GM12878 (cell line): ENCODE results near the gene SAXO1. TPM values are rescaled to one million over a fixed set of nuclear protein-coding genes. Genes with fewer than 3 reads are reported as not detected.

ENCODE experiments used
- ATAC-seq: fragments of 200-7000 bp; cut with Tn5 transposase; 3 replicates; pipeline ENCODE4 v1.9.1; 2020; ENCODE audit warnings: mild to moderate bottlenecking, moderate library complexity
- BruUV-seq: library from RNA; stranded (reverse); fragments of 400-500 nt; replicated peaks from 2 replicates; lab custom pipeline; 2021; lab: Mats Ljungman, UMichigan
- CTCF ChIA-PET: fragments of 300-600 bp; sonication (Branson Sonifier 250); formaldehyde crosslinking; extraction: SDS; loops from one replicate; lab custom pipeline; 2021; ENCODE audit warnings: inconsistent platforms; lab: Yijun Ruan, JAX
- POLR2A ChIA-PET: fragments of 350-600 bp; formaldehyde crosslinking; extraction: SDS; loops from one replicate; lab custom pipeline; 2021; ENCODE audit warnings: inconsistent platforms; lab: Charles Lee
- RAD21 ChIA-PET: fragments of 300-600 bp; sonication (Branson Sonifier 250); formaldehyde crosslinking; loops from one replicate; lab custom pipeline; 2023; ENCODE audit warnings: antibody characterized with exemption; ENCODE audit not compliant: unreplicated experiment; lab: Charles Lee
- SMC1A ChIA-PET: fragments of 300-600 bp; sonication (Branson Sonifier 250); formaldehyde crosslinking; loops from one replicate; lab custom pipeline; 2023; ENCODE audit not compliant: unreplicated experiment, uncharacterized antibody; lab: Charles Lee
- DNase-seq: peaks from one replicate; pipeline ENCODE4 v3.0.0-alpha.2; 2011; ENCODE audit warnings: low read depth, low spot score
- FAIRE-seq: peaks from 3 replicates; lab custom pipeline; 2011; peaks lifted over from hg19 to GRCh38; lab: Jason Lieb, UNC
- H2AFZ ChIP-seq: 2 replicates; pipeline ENCODE4 v1.6.0; 2011; ENCODE audit warnings: low read depth, low read length, control low read depth; ENCODE audit not compliant: control insufficient read depth
- H3K27ac ChIP-seq: 2 replicates; pipeline ENCODE4 v1.5.1; 2011; ENCODE audit warnings: control low read depth; ENCODE audit not compliant: control insufficient read depth, insufficient read depth
- H3K27me3 ChIP-seq, 2 experiments: replicated peaks in 1 of 2; 2 replicates each; pipeline versions ENCODE4 v1.6.0 to v1.6.1; 2011; ENCODE audit warnings: low read length in 1 of 2; ENCODE audit not compliant: control insufficient read depth in 2 of 2, insufficient read depth in 2 of 2
- H3K36me3 ChIP-seq, 2 experiments: 2 replicates each; pipeline ENCODE4 v1.5.1; 2011; ENCODE audit warnings: low read length in 1 of 2; ENCODE audit not compliant: control insufficient read depth in 2 of 2, insufficient read depth in 2 of 2
- H3K4me1 ChIP-seq: 2 replicates; pipeline ENCODE4 v1.6.1; 2011; ENCODE audit warnings: mild to moderate bottlenecking, low read length, moderate library complexity, mixed read lengths; ENCODE audit not compliant: control insufficient read depth, insufficient read depth
- H3K4me2 ChIP-seq: 2 replicates; pipeline ENCODE4 v1.6.0; 2011; ENCODE audit warnings: control low read depth; ENCODE audit not compliant: control insufficient read depth, insufficient read depth
- H3K4me3 ChIP-seq: fragments of 200-600 bp; sonication (generic); 2 replicates; pipeline ENCODE4 v1.5.1; 2016
- H3K79me2 ChIP-seq: 2 replicates; pipeline ENCODE4 v1.6.0; 2011; ENCODE audit warnings: low read length; ENCODE audit not compliant: control insufficient read depth, insufficient read depth
- H3K9ac ChIP-seq: 2 replicates; pipeline ENCODE4 v1.8.0; 2011; ENCODE audit warnings: low read length, control low read depth, mixed read lengths; ENCODE audit not compliant: control insufficient read depth, insufficient read depth
- H3K9me3 ChIP-seq: replicated peaks from 3 replicates; pipeline ENCODE4 v1.5.1; 2011; ENCODE audit warnings: mild to moderate bottlenecking, low read length; ENCODE audit not compliant: control insufficient read depth, insufficient read depth
- H4K20me1 ChIP-seq: 2 replicates; pipeline ENCODE4 v1.6.0; 2011; ENCODE audit not compliant: control insufficient read depth, insufficient read depth
- BCL3 ChIP-seq: IDR thresholded peaks from 2 replicates; pipeline ENCODE4 v1.6.1; 2011; ENCODE audit warnings: borderline replicate concordance, low read depth, mild to moderate bottlenecking, moderate library complexity, low read length; ENCODE audit not compliant: insufficient read depth, poor library complexity, severe bottlenecking
- ELK1 ChIP-seq: IDR thresholded peaks from 2 replicates; pipeline ENCODE4 v1.6.1; 2012; ENCODE audit warnings: low read depth, low read length, improper control_type of control experiment
- IKZF2 ChIP-seq, 2 experiments: fragments of 450-650 bp; IDR thresholded peaks; 2 replicates each; pipeline ENCODE4 v1.6.1; 2017; ENCODE audit warnings: mild to moderate bottlenecking in 2 of 2, moderate library complexity in 2 of 2
- IRF4 ChIP-seq: IDR thresholded peaks from 2 replicates; pipeline ENCODE4 v1.6.1; 2011; ENCODE audit warnings: low read depth, low read length
- MEF2B ChIP-seq: fragments of 450-650 bp; IDR thresholded peaks from 2 replicates; pipeline ENCODE4 v1.6.1; 2018; ENCODE audit warnings: mild to moderate bottlenecking, moderate library complexity; ENCODE audit not compliant: partially characterized antibody, poor library complexity, severe bottlenecking
- PAX8 ChIP-seq: fragments of 450-650 bp; IDR thresholded peaks from 2 replicates; pipeline ENCODE4 v1.6.1; 2017; ENCODE audit warnings: mild to moderate bottlenecking, moderate library complexity
- POLR2AphosphoS5 ChIP-seq: IDR thresholded peaks from 2 replicates; pipeline ENCODE4 v1.6.1; 2011; ENCODE audit warnings: mild to moderate bottlenecking, low read length, inconsistent platforms
- RFX5 ChIP-seq: IDR thresholded peaks from 2 replicates; pipeline ENCODE4 v1.6.1; 2011; ENCODE audit warnings: low read depth, low read length, improper control_type of control experiment
- SP1 ChIP-seq: IDR thresholded peaks from one replicate; pipeline ENCODE4 v1.6.1; 2011; ENCODE audit warnings: low read depth, low read length
- SPI1 ChIP-seq: IDR thresholded peaks from 2 replicates; pipeline ENCODE4 v1.6.1; 2011; ENCODE audit warnings: low read depth, mild to moderate bottlenecking, low read length, moderate library complexity, borderline replicate concordance; ENCODE audit not compliant: insufficient read depth
- SREBF1 ChIP-seq: IDR thresholded peaks from 2 replicates; pipeline ENCODE4 v1.6.1; 2012; ENCODE audit warnings: mild to moderate bottlenecking, low read length
- ZBED1 ChIP-seq: IDR thresholded peaks from 2 replicates; pipeline ENCODE4 v1.6.1; 2016; ENCODE audit warnings: borderline replicate concordance
- WGBS: methylation state at CpG from one replicate; pipeline ENCODE4 v1.1.6; 2016; ENCODE audit warnings: low lambda C conversion rate; ENCODE audit not compliant: insufficient replicate concordance, insufficient coverage; ENCODE audit errors: missing lambda C conversion rate; 5-methylcytosine and 5-hydroxymethylcytosine counted together
- in situ Hi-C: fragments of 300-500 bp; cut with MboI; formaldehyde crosslinking; loops from 9 replicates; pipeline ENCODE4 v1.14.3; 2018; ENCODE audit warnings: mixed read lengths
- intact Hi-C: fragments of 100-400 bp; cut with micrococcal nuclease; formaldehyde crosslinking; loops from one replicate; pipeline ENCODE4 v1.14.2; 2022; ENCODE audit not compliant: unreplicated experiment
- polyA plus RNA-seq, 11 experiments: library from polyadenylated mRNA; depleted of rRNA in 4 of 11; unstranded in 6 of 11; stranded (reverse) in 5 of 11; fragments of >200 nt; fragmentation: Nextera tagmentation in 4 of 11; fragmentation: Illumina TruSeq in 1 of 11; extraction: Ambion mirVana in 4 of 11; extraction: Trizol in 1 of 11; gene quantifications; 1 replicate in 1 of 11; 2 replicates in 10 of 11; pipeline versions ENCODE4 v1.2.1 to v1.2.3, GENCODE V29; 2011 to 2016; ENCODE audit warnings: inconsistent platforms in 2 of 11, missing spikeins in 2 of 11, low read depth in 1 of 11
- total RNA-seq, 4 experiments: library from RNA; depleted of rRNA in 3 of 4; stranded (reverse); fragments of >200 nt in 3 of 4; fragmentation: Illumina TruSeq in 1 of 4; extraction: Trizol in 1 of 4; gene quantifications; 2 replicates each; pipeline versions ENCODE4 v1.2.1 to v1.2.3, GENCODE V29; 2013 to 2021

Gene SAXO1
- total and polyA plus RNA-seq, 10 of the 15 experiments (the other 5 are each of a cell fraction or from before 2014, with no cell fraction given), result under 0.01 to 0.01 TPM; not detected in 8

- no peaks in the 10 kb centered on the region for H3K4me1 ChIP-seq
- no peak overlapping the region for H3K27ac ChIP-seq
- no peak for FAIRE-seq
- BruUV-seq, result no TSS peak
- 13% methylated on average over 7 of the region's 7 CpGs for WGBS
- TF ChIP-seq SREBF1, result no peak
- TF ChIP-seq POLR2AphosphoS5, result no peak
- TF ChIP-seq ZBED1, result no peak
- no peak for TF ChIP-seq PAX8
- no peak for TF ChIP-seq SPI1
- TF ChIP-seq ELK1, result no peak
- no peaks in the 10 kb centered on the region for H4K20me1 ChIP-seq
- ChIA-PET CTCF (no interaction called here), SMC1A (interaction anchor here (0.6 to 1.7 kb wide), 3 partner anchors 12 to 1163 kb away, joined by 3 read pairs; no protein-coding TSS in a partner anchor), POLR2A (no interaction called here), RAD21 (no interaction called here)
- in situ Hi-C loops (no loop called here), intact Hi-C loops (no loop called here)
- H3K4me3 ChIP-seq, result no peak overlapping the region
- no peak overlapping the region for H3K9ac ChIP-seq
- H2AFZ ChIP-seq, result no peak overlapping the region
- no peak overlapping the region for H3K4me2 ChIP-seq
- no peak for DNase-seq
- no peaks in the 10 kb centered on the region for H3K27me3 ChIP-seq
- no peaks in the 10 kb centered on the region for H3K36me3 ChIP-seq
- no peaks in the 10 kb centered on the region; the same call in 2 of the 3 replicates for H3K9me3 ChIP-seq
- ATAC-seq, result no peak
- H3K79me2 ChIP-seq, result no peaks in the 10 kb centered on the region
These were observed 104.3 kb downstream of the SAXO1 start for GRCh38 chr9:18928711-18929110.

GRCh38 chr9:18926513-18926912, 106.5 kb downstream of the SAXO1 start:
- Histone ChIP-seq H3K4me3 (no peak overlapping the region), H3K79me2 (no peaks in the 10 kb centered on the region), H2AFZ (no peak overlapping the region), H4K20me1 (no peaks in the 10 kb centered on the region), H3K9me3 (no peaks in the 10 kb centered on the region; the same call in 2 of the 3 replicates), H3K4me2 (no peak overlapping the region), H3K4me1 (no peaks in the 10 kb centered on the region), H3K36me3 (no peaks in the 10 kb centered on the region), H3K27me3 (0 out of 4 replicates have a peak, but pooled peaks cover 0 to 4% of the 10 kb centered on the region in 2 experiments), H3K27ac (no peak overlapping the region), H3K9ac (no peak overlapping the region)
- ChIA-PET SMC1A (no interaction called here), CTCF (no interaction called here), POLR2A (no interaction called here), RAD21 (no interaction called here)
- FAIRE-seq (no peak), ATAC-seq (no peak), DNase-seq (no peak)
- BruUV-seq, result no TSS peak
- in situ Hi-C loops, result no loop called here
- 3% methylated on average over 3 of the region's 3 CpGs for WGBS
- no peak for TF ChIP-seq MEF2B
- no peak for TF ChIP-seq IKZF2 (IDR thresholded peaks at IDR 0.05)
- TF ChIP-seq BCL3, result no peak
- TF ChIP-seq RFX5, result no peak
- TF ChIP-seq SP1, result no peak
- TF ChIP-seq IRF4, result no peak
- intact Hi-C loops, result no loop called here
